Fibroblast of lung (primary cell): ENCODE results near the gene PDE11A.

Experiments used
- CTCF ChIP-seq, 2 donors: IDR thresholded peaks in 1 of 2; conservative IDR thresholded peaks in 1 of 2; 1 replicate in 1 of 2; 2 replicates in 1 of 2; pipeline ENCODE4 v1.5.1; 2011 to 2012; ENCODE audit warnings: low read length in 2 of 2, control low read depth in 1 of 2, inconsistent platforms in 1 of 2, low read depth in 1 of 2, mild to moderate bottlenecking in 1 of 2
- EZH2 ChIP-seq: IDR thresholded peaks from 2 replicates; pipeline ENCODE4 v1.5.1; 2012; ENCODE audit warnings: low read length, control low read depth, mild to moderate bottlenecking; ENCODE audit errors: missing control alignments

GRCh38 chr2:177689623-177690022, 383.0 kb downstream of the PDE11A start:
- TF ChIP-seq EZH2 = no peak
- no peak for TF ChIP-seq CTCF (conservative IDR thresholded peaks at IDR 0.05 in 1 of 2, IDR thresholded peaks at IDR 0.05 in 1 of 2; ENCODE audit: low read depth in 1 of 2, low read length in 2 of 2)
